G401.6 (cell line): ENCODE results near the gene ARHGAP44.
A peak's percentile ranks its signal among the peaks of the same experiment; 100 is the strongest.

ENCODE experiments used
- FAIRE-seq: peaks from 2 replicates; lab custom pipeline; 2012; peaks lifted over from hg19 to GRCh38; lab: Jason Lieb, UNC

Gene ARHGAP44

DNA sequence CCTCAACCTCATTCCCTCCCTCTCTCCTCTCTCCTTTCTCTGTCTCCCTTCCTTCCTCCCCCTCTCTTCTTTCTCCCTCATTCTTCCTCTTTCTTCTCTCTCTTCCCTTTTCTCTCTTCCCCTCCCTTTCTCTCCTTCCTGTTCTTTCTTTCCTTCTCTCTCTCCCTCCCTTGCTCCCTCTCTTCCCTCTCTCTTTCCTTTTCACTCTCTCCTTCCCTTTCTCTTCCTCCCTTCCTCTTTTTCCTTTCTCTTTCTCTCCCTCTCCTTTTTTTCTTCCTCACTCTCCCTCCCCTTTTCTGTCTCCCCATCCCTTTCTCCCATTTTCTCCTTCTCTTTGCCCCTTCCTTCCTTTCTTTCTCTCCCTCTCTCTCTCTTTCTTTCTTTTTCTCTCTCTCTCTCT is 236.4 kb downstream of the ARHGAP44 start:
- FAIRE-seq: no peak

DNA sequence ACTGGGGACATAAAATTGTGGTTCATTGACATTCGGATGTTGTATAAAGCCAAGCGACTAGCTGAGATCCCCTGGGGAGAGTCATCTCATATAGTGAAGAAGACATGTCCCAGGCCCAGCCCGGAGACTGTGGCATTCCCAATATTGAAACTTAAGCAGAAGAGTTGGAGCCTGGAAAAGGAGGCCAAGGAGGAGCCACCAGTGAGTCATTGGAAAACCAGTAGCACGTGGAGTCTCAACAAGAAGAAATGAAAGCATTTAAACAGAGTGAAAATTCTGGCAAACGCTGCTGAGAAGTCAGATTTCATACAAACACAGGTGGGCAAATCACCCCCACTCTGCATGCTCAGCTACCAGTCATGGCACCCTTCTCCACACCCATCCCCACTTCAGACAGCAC is 237.9 kb downstream of the ARHGAP44 start:
- no peak for FAIRE-seq

DNA sequence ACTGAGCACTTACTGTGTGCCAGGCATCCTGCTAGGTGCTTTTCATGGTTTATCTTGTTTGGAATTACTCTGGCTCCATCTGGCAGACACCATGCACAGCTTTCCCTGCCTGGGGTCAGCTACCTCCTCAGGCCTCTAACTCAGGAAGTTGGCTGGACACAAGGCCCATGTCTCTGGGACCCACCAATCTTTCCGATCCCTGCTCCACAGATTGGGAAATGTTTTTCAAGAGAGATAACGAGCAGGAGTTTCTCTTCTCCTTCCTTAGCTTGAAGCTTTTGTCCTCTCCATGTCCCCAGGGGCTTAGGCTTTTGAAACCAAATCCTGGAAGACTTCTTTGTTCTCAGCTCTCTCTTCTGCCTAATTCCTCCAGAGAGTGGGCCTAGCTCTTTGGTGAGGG is 240.0 kb downstream of the ARHGAP44 start:
- no peak for FAIRE-seq

DNA sequence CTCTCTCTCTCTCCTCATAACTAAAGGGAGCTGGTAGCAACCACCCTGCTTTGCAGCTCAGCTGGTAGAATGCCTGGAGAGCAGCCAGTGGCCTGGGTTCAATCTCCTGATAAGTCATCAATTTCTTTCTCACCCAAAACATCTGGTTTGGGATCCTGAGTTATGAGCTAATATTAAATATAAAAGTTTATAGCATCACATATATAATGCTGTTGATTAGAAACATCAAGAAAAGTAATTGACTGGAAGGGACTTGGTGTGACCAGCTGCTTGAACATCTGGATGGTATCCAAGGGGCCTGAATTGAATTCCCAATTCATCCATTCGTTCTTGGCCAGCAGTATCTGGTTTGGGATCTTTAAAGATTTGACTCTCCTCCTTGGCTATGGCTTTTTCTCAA is 240.8 kb downstream of the ARHGAP44 start:
- no peak for FAIRE-seq

- peak; percentile 65 for FAIRE-seq
These were observed 241.4 kb downstream of the ARHGAP44 start for GRCh38 chr17:13030459-13031300.

DNA sequence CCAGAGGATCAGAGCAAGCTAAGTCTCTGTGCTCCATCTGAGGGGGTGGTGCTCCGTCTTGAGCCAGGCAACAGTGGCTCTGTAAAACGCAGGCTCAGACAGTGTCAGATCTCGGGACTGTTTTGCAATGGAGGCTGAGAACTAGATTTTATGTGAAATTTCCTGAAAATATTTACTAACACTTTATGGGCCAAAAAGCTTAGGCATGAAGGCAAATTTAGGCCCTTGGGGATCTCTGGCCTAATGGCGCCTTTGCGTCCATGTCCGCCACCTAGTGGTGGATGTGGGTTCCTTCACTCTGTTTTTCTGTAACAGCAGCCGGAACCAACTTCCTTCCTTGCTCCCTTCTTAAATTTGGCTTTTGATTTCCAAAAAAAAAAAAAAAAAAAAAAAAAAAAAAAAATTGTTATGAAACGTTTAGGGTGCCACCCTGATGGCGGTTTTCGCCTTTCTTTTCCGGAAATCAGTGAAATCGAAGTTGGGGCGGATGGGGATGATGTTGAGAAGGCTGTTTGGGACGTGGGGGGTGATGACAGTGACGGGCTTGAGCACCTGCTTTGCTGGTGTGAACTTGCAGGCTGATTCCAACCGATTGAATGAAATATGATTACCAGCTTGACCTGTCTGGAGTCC is 242.5 kb downstream of the ARHGAP44 start:
- FAIRE-seq: peak; percentile 49

GRCh38 chr17:13035420-13035819 is 246.1 kb downstream of the ARHGAP44 start:
- FAIRE-seq: no peak

DNA sequence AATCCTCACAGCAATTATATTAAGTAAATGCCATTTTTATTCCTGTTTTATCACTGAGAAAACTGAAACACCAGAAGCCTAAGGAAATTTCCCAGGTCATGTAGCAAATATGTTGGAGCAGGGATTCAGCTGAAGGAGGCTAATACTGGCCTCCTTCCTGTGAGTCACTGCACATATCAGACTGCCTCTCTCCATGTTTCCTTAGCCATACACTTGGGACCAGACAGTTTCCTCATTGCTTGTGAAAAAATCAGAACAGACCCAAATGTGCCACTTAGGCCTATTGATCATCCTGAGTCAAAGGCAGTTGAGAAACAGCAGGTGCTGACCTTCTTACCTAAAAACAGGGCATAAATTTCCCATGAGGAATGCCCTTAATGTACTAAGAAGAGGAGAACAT is 247.5 kb downstream of the ARHGAP44 start:
- FAIRE-seq: no peak

DNA sequence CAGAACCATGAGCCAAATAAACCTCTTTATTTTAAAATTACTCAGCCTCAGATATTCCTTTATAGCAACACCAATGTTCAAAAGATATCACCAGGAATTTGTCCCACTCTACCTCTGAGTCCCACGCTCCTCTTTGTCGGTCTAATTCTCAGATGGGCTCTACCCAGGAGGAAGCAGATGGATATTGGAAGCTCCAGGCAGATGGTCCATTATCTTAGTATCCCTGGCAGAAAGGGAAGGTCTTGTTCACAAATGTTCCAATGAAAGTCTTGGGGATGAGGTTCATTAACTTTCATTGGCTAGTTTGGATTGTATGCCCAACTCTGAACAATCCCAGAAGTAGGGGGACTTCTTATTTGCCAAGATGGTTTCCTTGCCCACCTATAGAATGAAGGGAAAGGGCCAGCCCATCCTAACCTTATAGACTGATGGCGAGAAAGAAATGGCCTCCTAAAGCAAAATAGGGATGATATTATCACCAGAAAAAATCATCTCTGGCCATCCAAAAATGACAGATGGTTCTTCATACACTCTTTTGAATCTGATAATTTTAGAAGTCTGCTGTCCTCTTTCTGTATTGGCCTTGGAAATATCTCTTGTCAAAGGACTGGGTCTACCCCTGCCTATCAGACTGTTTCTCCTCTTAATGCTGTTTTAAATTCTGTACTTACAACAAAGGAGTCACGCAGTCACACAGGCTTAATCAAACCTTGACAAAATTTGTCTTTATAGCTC is 249.8 kb downstream of the ARHGAP44 start:
- FAIRE-seq: no peak
